ENCODE measurements around the gene BST1. TPM values are rescaled to one million over a fixed set of nuclear protein-coding genes. Genes with fewer than 3 reads are reported as not detected.

Gene BST1
- total RNA-seq, 1 experiment from 2014 or later: 1.1 TPM

DNA sequence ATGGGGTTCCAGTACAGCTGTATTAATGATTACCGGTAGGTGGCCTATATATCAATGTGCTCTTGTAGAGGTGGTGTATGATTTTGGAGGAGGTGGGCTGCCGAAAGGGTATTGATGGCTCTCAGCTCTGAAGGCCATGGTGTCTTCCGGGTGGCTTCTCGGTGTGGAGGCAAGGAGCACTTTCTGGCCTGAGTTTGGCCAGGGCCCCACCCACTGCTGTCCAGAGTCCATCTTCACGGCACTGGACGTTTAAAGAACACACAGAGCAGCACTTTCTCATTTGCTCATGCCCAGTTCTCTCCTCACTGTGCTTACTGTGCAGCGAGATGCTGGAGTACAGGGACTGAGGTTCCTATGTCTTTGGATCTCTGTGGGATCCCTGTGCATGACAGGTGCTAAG lies 16.1 kb downstream of the BST1 start:
- POLR2A ChIA-PET: no interaction called here
- H3K27ac Mint-ChIP-seq (ENCODE audit: low read depth, unreplicated experiment): no peak overlapping the region
- H3K27me3 Mint-ChIP-seq (ENCODE audit: insufficient read depth, unreplicated experiment): no peaks in the 10 kb centered on the region
- H3K4me1 Mint-ChIP-seq (ENCODE audit: insufficient read depth, unreplicated experiment): peaks cover 7% of the 10 kb centered on the region
- H3K9me3 Mint-ChIP-seq (ENCODE audit: unreplicated experiment): no peaks in the 10 kb centered on the region
- TF ChIP-seq, protein P1, sequence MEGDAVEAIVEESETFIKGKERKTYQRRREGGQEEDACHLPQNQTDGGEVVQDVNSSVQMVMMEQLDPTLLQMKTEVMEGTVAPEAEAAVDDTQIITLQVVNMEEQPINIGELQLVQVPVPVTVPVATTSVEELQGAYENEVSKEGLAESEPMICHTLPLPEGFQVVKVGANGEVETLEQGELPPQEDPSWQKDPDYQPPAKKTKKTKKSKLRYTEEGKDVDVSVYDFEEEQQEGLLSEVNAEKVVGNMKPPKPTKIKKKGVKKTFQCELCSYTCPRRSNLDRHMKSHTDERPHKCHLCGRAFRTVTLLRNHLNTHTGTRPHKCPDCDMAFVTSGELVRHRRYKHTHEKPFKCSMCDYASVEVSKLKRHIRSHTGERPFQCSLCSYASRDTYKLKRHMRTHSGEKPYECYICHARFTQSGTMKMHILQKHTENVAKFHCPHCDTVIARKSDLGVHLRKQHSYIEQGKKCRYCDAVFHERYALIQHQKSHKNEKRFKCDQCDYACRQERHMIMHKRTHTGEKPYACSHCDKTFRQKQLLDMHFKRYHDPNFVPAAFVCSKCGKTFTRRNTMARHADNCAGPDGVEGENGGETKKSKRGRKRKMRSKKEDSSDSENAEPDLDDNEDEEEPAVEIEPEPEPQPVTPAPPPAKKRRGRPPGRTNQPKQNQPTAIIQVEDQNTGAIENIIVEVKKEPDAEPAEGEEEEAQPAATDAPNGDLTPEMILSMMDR (IDR thresholded peaks at IDR 0.05; ENCODE audit: unreplicated experiment): no peak
- no peak overlapping the region for H3K4me3 Mint-ChIP-seq (ENCODE audit: unreplicated experiment)
- H3K36me3 Mint-ChIP-seq (ENCODE audit: insufficient read depth, unreplicated experiment): no peaks in the 10 kb centered on the region
- BruUV-seq (replicated peaks): no TSS peak
- intact Hi-C loops (cut with micrococcal nuclease): no loop called here
- CTCF ChIA-PET: interaction anchor here (0.6 to 1.9 kb wide), 2 partner anchors 10 to 55 kb away, joined by 5 to 8 read pairs; no protein-coding TSS in a partner anchor
- no peak for DNase-seq (ENCODE audit: unreplicated experiment)

DNA sequence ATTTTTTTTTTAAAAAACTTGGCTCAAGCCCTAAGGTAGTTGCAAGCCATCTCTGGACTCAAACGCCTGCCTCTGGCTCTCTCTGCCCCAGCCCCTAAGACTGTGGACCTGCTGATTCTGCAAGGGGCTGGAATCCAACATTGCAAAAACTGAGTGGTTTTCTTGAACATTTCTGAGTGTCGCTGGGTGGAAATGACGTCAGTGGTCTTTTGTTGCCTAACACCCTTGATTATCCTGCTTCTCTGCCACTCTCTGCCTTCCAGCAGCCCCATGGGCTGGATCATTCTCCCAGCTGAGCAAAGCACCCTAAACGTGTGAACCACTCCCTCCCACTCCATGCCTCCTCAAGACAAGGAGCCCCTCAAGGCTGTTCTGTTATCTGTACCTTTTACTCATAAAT lies 16.6 kb downstream of the BST1 start:
- intact Hi-C loops (cut with micrococcal nuclease): no loop called here
- Mint-ChIP-seq H3K27ac (ENCODE audit: low read depth, unreplicated experiment) (no peak overlapping the region), H3K4me3 (ENCODE audit: unreplicated experiment) (no peak overlapping the region), H3K9me3 (ENCODE audit: unreplicated experiment) (no peaks in the 10 kb centered on the region), H3K36me3 (ENCODE audit: insufficient read depth, unreplicated experiment) (no peaks in the 10 kb centered on the region), H3K4me1 (ENCODE audit: insufficient read depth, unreplicated experiment) (peaks cover 9% of the 10 kb centered on the region), H3K27me3 (ENCODE audit: insufficient read depth, unreplicated experiment) (no peaks in the 10 kb centered on the region)
- no TSS peak for BruUV-seq (replicated peaks)
- DNase-seq (ENCODE audit: unreplicated experiment): peak; percentile 55
- ChIA-PET POLR2A (no interaction called here), CTCF (interaction anchor here (0.6 to 2.0 kb wide), 4 partner anchors 10 to 55 kb away, joined by 3 to 14 read pairs (median 4); no protein-coding TSS in a partner anchor)
- TF ChIP-seq, protein P1 (IDR thresholded peaks at IDR 0.05; ENCODE audit: unreplicated experiment): no peak

DNA sequence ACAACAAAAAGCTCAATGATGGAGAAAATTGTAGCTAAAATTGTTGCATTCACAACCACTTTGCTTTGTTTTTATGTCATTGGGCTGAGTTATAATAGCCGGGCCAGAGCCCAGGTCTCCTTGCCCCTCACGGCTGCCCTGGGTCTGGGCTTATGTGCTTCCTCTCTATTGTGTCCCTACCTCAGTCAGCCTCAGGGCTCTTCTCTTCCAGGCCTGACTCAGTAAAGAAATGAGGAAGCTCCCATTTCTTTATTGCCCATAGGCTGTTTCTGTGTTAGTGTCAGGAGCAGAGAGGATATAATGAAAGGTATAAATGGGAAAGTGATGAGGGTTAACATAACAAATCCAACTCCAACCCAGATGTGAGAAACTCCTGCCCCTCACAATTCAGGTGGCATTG lies 18.0 kb downstream of the BST1 start:
- no TSS peak for BruUV-seq (replicated peaks)
- ChIA-PET POLR2A (no interaction called here), CTCF (interaction anchor here (0.6 to 2.0 kb wide), 2 partner anchors 11 to 49 kb away, joined by 3 to 14 read pairs; no protein-coding TSS in a partner anchor)
- no peak for DNase-seq (ENCODE audit: unreplicated experiment)
- Mint-ChIP-seq H3K4me1 (ENCODE audit: insufficient read depth, unreplicated experiment) (peaks cover 9% of the 10 kb centered on the region), H3K36me3 (ENCODE audit: insufficient read depth, unreplicated experiment) (no peaks in the 10 kb centered on the region), H3K4me3 (ENCODE audit: unreplicated experiment) (no peak overlapping the region), H3K27ac (ENCODE audit: low read depth, unreplicated experiment) (no peak overlapping the region), H3K27me3 (ENCODE audit: insufficient read depth, unreplicated experiment) (peaks cover 9% of the 10 kb centered on the region), H3K9me3 (ENCODE audit: unreplicated experiment) (no peaks in the 10 kb centered on the region)
- intact Hi-C loops (cut with micrococcal nuclease): no loop called here
- TF ChIP-seq, protein P1 (IDR thresholded peaks at IDR 0.05; ENCODE audit: unreplicated experiment): no peak

DNA sequence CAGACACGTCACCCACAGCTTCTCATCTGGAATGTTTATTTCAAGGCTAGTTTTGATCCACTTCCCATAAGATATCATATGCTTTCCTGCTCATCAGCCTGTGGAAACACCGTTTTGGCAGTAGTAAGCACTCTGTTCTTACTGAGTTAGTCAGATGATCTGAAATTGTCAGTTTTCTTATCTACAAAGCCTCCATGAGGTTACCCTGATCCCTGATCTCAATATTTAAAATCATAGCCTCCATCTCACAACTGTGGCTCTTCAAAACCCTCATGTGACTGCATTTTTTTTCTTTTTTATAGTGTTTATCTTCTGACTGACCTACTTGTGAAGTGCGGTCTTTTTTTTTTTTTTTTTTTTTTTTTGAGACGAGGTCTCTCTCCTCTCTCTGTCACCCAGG lies 22.7 kb downstream of the BST1 start:
- Mint-ChIP-seq H3K9me3 (ENCODE audit: unreplicated experiment) (no peaks in the 10 kb centered on the region), H3K27me3 (ENCODE audit: insufficient read depth, unreplicated experiment) (peaks cover 17% of the 10 kb centered on the region), H3K4me3 (ENCODE audit: unreplicated experiment) (no peak overlapping the region), H3K36me3 (ENCODE audit: insufficient read depth, unreplicated experiment) (no peaks in the 10 kb centered on the region), H3K4me1 (ENCODE audit: insufficient read depth, unreplicated experiment) (peaks cover 9% of the 10 kb centered on the region), H3K27ac (ENCODE audit: low read depth, unreplicated experiment) (no peak overlapping the region)
- TF ChIP-seq, protein P1 (IDR thresholded peaks at IDR 0.05; ENCODE audit: unreplicated experiment): no peak
- no TSS peak for BruUV-seq (replicated peaks)
- no peak for DNase-seq (ENCODE audit: unreplicated experiment)
- ChIA-PET CTCF (interaction anchor here (0.6 kb wide), 1 partner anchor 311 kb away, joined by 3 read pairs; no protein-coding TSS in a partner anchor), POLR2A (interaction anchor here (0.6 kb wide), 1 partner anchor 13 kb away, joined by 3 read pairs; no protein-coding TSS in a partner anchor)
- intact Hi-C loops (cut with micrococcal nuclease): no loop called here
